SK-MEL-5 (cell line): ENCODE measurements around the gene SPATA21. TPM values are rescaled to one million over a fixed set of nuclear protein-coding genes. Genes with fewer than 3 reads are reported as not detected.

ENCODE experiments used
- DNase-seq: peaks from one replicate; pipeline ENCODE4 v3.0.0-alpha.2; 2016; ENCODE audit warnings: low read depth, low spot score
- in situ Hi-C: cut with HindIII; loops from 2 replicates; pipeline ENCODE4 v1.10.0; 2016; ENCODE audit warnings: low sequenced_read_pairs, high pct_unique_total_duplicates, low pct_unique_long_range_greater_than_20kb
- total RNA-seq: library from RNA; depleted of rRNA; stranded (reverse); fragments of >200 nt; shearing (Covaris generic); gene quantifications from 2 replicates; pipeline ENCODE4 v1.2.3, GENCODE V29; 2014

SPATA21 gene
- total RNA-seq, 1 experiment from 2014 or later, result 0.08 TPM

GRCh38 chr1:16397120-16397519 is 40.1 kb downstream of the SPATA21 start:
- in situ Hi-C loops, result no loop called here

GRCh38 chr1:16396591-16396990 is 40.6 kb downstream of the SPATA21 start:
- DNase-seq, result no peak
- in situ Hi-C loops, result no loop called here

More at GRCh38 chr1:16397120-16397519, 40.1 kb downstream of the SPATA21 start:
- DNase-seq, result no peak

GRCh38 chr1:16394977-16395376 is 42.2 kb downstream of the SPATA21 start:
- in situ Hi-C loops, result no loop called here
- no peak for DNase-seq

GRCh38 chr1:16393570-16394521 is 43.4 kb downstream of the SPATA21 start:
- in situ Hi-C loops, result no loop called here
- DNase-seq, result no peak

GRCh38 chr1:16392740-16393569 is 44.3 kb downstream of the SPATA21 start:
- DNase-seq, result no peak

GRCh38 chr1:16391411-16391810 is 45.8 kb downstream of the SPATA21 start:
- in situ Hi-C loops, result no loop called here
- DNase-seq, result no peak

More at GRCh38 chr1:16392740-16393569, 44.3 kb downstream of the SPATA21 start:
- in situ Hi-C loops, result no loop called here

GRCh38 chr1:16387201-16388188 is 49.7 kb downstream of the SPATA21 start:
- no peak for DNase-seq
- in situ Hi-C loops, result no loop called here

- peak; percentile 54 for DNase-seq
- in situ Hi-C loops, result no loop called here
Observed at GRCh38 chr1:16386454-16387113, 50.6 kb downstream of the SPATA21 start.

- in situ Hi-C loops, result no loop called here
- DNase-seq, result no peak
Observed at GRCh38 chr1:16385659-16386453, 51.4 kb downstream of the SPATA21 start.

- in situ Hi-C loops, result no loop called here
- no peak for DNase-seq
Observed at GRCh38 chr1:16383888-16384287, 53.3 kb downstream of the SPATA21 start.

- DNase-seq, result no peak
- in situ Hi-C loops, result no loop called here
Observed at GRCh38 chr1:16380868-16381267, 56.4 kb downstream of the SPATA21 start.

GRCh38 chr1:16378443-16378842 is 58.8 kb downstream of the SPATA21 start:
- DNase-seq, result no peak
- in situ Hi-C loops, result no loop called here

GRCh38 chr1:16376971-16377370 is 60.3 kb downstream of the SPATA21 start:
- DNase-seq, result no peak
- in situ Hi-C loops, result no loop called here

GRCh38 chr1:16375521-16376340 is 61.5 kb downstream of the SPATA21 start:
- DNase-seq, result no peak
- in situ Hi-C loops, result no loop called here

- DNase-seq, result no peak
- in situ Hi-C loops, result no loop called here
Observed at GRCh38 chr1:16374266-16374665, 63.0 kb downstream of the SPATA21 start.
